GM06990 (cell line): Measurements from ENCODE around the gene ARMS2.

Experiments
- DNase-seq: peaks from one replicate; pipeline ENCODE4 v3.0.0-alpha.2; 2011; ENCODE audit not compliant: insufficient read length; ENCODE audit errors: extremely low read depth
- H3K27me3 ChIP-seq: replicated peaks from 2 replicates; pipeline ENCODE4 v1.6.0; 2011; ENCODE audit warnings: low read length; ENCODE audit not compliant: control insufficient read depth, insufficient read depth
- H3K36me3 ChIP-seq: 2 replicates; pipeline ENCODE4 v1.5.1; 2011; ENCODE audit warnings: low read length; ENCODE audit not compliant: control insufficient read depth, insufficient read depth
- H3K4me3 ChIP-seq: replicated peaks from 2 replicates; pipeline ENCODE4 v1.5.1; 2011; ENCODE audit warnings: low read depth, mild to moderate bottlenecking, control low read depth, low read length
- CTCF ChIP-seq: IDR thresholded peaks from 2 replicates; pipeline ENCODE4 v1.5.1; 2011; ENCODE audit warnings: low read length, control low read depth, mild to moderate bottlenecking, inconsistent platforms; ENCODE audit not compliant: insufficient read depth, poor library complexity, severe bottlenecking

Gene ARMS2

GRCh38 chr10:122454603-122455080 is at the start of gene ARMS2:
ARMS2 (plus strand) TSS chr10:122454653; CDS start chr10:122454728, 75 bp downstream.
- no peak for TF ChIP-seq CTCF
- no peaks in the 10 kb centered on the region for H3K36me3 ChIP-seq
- DNase-seq = no peak
- H3K27me3 ChIP-seq = no peaks in the 10 kb centered on the region
- no peak within 1 kb of the TSS for H3K4me3 ChIP-seq

- H3K4me3 ChIP-seq = no peak overlapping the region
- H3K36me3 ChIP-seq = no peaks in the 10 kb centered on the region
- no peak for TF ChIP-seq CTCF
- DNase-seq = no peak
- no peaks in the 10 kb centered on the region for H3K27me3 ChIP-seq
These were observed 46.9 kb upstream of the ARMS2 start for GRCh38 chr10:122407375-122408125.

- no peaks in the 10 kb centered on the region for H3K27me3 ChIP-seq
- DNase-seq = no peak
- no peak for TF ChIP-seq CTCF
- H3K4me3 ChIP-seq = no peak overlapping the region
- no peaks in the 10 kb centered on the region for H3K36me3 ChIP-seq
These were observed 41.1 kb upstream of the ARMS2 start for GRCh38 chr10:122413327-122413726.

- DNase-seq = no peak
- Histone ChIP-seq H3K4me3 (no peak overlapping the region), H3K36me3 (no peaks in the 10 kb centered on the region), H3K27me3 (no peaks in the 10 kb centered on the region)
- no peak for TF ChIP-seq CTCF
These were observed 36.8 kb upstream of the ARMS2 start for GRCh38 chr10:122417667-122418066.

GRCh38 chr10:122419016-122419415 is 35.4 kb upstream of the ARMS2 start:
- H3K4me3 ChIP-seq = no peak overlapping the region
- H3K36me3 ChIP-seq = no peaks in the 10 kb centered on the region
- DNase-seq = no peak
- no peaks in the 10 kb centered on the region for H3K27me3 ChIP-seq
- TF ChIP-seq CTCF = no peak
